HL-60/S4 treated with retinoic acid at 250 ng/mL for 4 days and 3 days (cell line): ENCODE measurements around the gene MYL9.
"Not testable (repeated sequence)": the region's sequence is repeated elsewhere in the genome, so short reads cannot be mapped to it uniquely, and the experiment has no call there.

Experiments
- in situ Hi-C: fragments of 300-500 bp; cut with MboI; formaldehyde crosslinking; loops from 2 replicates; pipeline ENCODE4 v1.7.0; 2022; ENCODE audit warnings: low sequenced_read_pairs

Gene MYL9

DNA sequence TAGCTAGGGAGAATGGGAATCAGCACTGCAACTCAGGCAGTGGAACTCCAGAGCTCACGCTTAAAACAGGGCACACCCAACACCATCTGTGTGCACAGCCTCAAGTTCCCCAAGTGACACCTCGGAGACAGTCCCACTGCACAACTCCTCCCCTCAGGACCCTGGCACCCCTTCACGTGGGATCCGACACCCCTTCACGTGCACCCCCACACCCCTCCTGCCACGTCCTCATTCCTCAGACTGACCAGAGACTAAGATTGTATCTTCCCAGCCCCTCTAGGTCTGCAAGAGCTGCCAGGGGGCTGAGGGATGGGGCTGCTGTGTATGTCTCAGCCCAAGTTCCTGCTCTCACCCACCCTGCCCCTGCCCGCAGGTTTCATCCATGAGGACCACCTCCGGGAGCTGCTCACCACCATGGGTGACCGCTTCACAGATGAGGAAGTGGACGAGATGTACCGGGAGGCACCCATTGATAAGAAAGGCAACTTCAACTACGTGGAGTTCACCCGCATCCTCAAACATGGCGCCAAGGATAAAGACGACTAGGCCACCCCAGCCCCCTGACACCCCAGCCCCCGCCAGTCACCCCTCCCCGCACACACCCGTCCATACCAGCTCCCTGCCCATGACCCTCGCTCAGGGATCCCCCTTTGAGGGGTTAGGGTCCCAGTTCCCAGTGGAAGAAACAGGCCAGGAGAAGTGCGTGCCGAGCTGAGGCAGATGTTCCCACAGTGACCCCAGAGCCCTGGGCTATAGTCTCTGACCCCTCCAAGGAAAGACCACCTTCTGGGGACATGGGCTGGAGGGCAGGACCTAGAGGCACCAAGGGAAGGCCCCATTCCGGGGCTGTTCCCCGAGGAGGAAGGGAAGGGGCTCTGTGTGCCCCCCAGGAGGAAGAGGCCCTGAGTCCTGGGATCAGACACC, 7.6 kb downstream of the MYL9 start:
- in situ Hi-C loops = no loop called here

DNA sequence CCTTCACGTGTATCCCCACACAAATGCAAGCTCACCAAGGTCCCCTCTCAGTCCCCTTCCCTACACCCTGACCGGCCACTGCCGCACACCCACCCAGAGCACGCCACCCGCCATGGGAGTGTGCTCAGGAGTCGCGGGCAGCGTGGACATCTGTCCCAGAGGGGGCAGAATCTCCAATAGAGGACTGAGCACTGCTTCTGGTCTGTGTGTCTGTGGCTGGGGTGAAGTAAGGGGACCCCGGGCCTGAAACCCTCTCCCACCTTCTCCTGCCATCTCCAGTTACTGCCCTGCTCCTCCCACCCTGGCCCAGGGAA, 8.3 kb downstream of the MYL9 start:
- in situ Hi-C loops = no loop called here

- in situ Hi-C loops = no loop called here
These were observed 8.8 kb downstream of the MYL9 start for GRCh38 chr20:36549942-36550789.

DNA sequence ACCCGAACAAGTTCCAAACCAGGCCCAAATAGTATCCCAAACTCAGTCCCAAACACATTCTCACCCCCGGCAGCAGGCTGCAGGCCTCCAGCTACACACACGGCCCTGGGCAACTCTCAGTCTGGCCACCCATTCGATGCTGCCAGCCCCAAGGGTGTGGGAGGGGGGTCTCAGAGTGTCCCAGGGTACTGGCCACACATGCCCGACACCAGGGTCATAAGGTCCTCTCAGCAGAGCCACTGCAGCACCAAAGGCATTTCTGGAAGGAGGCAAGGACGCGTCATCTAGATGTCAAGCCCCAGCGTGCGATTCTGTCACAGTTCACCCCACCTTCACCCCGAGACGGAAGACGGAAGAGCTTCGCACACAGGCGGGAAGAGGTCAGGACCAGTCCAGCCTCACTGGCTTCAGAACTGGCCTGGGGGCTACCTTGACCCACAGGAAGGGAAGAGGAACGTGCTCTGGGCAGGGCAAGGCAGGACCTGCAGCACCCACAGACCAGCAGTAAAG, 9.5 kb downstream of the MYL9 start:
- in situ Hi-C loops = no loop called here

GRCh38 chr20:36555248-36555647, 13.9 kb downstream of the MYL9 start:
- in situ Hi-C loops = no loop called here

GRCh38 chr20:36562724-36563123, 21.4 kb downstream of the MYL9 start:
- in situ Hi-C loops = no loop called here

- in situ Hi-C loops = no loop called here
These were observed 22.1 kb downstream of the MYL9 start for GRCh38 chr20:36563374-36563773.

DNA sequence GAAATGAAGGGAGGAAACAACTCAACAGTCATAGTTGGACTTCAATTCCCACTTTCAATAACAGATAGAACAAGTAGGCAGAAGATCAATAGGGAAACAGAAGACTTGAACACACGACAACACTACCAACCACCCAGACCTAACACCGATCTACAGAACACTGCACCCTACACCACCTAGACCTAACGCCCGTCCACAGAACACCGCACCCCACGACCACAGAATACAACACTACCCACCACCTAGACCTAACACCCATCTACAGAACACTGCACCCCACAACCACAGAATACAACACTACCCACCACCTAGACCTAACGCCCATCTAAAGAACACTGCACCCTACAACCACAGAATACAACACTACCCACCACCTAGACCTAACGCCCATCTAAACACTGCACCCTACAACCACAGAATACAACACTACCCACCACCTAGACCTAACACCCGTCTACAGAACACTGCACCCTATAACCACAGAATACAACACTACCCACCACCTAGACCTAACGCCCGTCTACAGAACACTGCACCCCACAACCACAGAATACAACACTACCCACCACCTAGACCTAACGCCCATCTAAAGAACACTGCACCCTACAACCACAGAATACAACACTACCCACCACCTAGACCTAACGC, 22.9 kb downstream of the MYL9 start:
- in situ Hi-C loops = not testable (repeated sequence)

DNA sequence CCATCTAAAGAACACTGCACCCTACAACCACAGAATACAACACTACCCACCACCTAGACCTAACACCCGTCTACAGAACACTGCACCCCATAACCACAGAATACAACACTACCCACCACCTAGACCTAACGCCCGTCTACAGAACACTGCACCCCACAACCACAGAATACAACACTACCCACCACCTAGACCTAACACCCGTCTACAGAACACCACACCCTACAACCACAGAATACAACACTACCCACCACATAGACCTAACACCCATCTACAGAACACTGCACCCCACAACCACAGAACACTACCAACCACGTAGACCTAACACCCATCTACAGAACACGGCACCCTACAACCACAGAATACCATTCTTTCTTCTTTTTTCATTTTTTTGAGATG, 23.4 kb downstream of the MYL9 start:
- in situ Hi-C loops = not testable (repeated sequence)

DNA sequence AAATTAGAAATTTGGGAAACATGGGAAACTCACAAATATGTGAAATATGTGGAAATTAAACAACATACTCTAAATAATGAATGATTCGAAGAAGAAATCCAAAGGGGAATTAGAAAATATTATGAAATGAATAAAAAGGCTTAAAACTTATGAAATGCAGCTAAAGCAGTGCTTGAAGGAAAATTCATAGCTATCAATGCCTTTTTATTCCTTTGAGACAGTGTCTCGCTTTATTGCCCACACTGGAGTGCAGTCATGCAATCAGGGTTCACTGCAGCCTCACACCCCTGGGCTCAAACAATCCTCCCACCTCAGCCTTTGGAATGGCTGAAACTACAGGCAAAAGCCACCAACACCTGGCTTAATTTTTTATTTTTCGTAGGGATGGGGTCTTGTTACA, 24.2 kb downstream of the MYL9 start:
- in situ Hi-C loops = no loop called here

GRCh38 chr20:36569847-36570429, 28.6 kb downstream of the MYL9 start:
- in situ Hi-C loops = no loop called here

DNA sequence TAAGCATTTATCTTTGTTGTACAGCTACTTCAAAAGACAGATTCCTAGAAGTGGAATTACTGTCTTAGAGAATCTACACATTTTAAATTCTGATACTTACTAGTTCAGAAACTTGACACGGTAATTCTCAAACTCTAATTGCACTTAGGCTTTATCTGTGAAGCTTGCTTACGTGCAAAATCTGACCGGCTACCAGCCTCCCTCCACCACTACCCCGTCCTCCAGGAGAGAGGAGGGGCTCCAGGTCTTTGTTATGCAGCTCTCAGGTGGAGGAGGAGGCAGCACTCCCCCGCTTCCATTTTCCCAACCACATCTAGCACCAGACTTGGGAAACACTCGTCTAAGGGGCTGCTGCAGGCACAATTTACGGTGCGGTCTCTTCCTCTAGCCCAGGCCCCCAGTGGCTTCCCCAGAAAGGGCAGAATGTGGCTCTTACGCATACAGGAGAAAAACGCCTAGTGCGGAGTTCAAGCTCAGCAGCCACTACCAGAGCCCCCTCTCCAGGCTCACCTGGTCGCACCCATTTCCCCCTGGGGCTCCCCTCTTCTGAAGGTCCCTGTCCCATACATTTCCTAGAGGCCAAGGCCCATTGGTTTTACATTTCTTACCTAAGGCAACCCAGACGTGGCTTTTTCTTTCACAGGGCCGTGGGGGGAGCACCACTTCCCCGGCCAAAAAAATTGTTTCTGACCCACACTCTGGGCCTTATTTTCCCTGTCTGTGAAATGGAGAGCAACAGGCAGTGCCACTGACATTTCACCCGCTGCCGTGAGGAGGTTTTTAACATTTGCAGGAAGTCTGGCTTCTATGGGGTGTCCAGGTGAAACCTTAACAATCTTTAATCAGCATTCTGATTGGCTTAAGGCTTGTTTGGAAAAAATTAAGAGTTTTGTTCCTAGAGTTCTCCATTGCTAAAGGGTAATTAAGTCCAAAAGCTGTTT, 30.5 kb downstream of the MYL9 start:
- in situ Hi-C loops = no loop called here

GRCh38 chr20:36572701-36573102, 31.4 kb downstream of the MYL9 start:
- in situ Hi-C loops = no loop called here

GRCh38 chr20:36573103-36573797, 31.9 kb downstream of the MYL9 start, which contains the start of gene TGIF2:
TSS of gene TGIF2 (plus strand) at chr20:36573597. CDS start at chr20:36578775, 5,178 bp downstream.
- in situ Hi-C loops = no loop called here

DNA sequence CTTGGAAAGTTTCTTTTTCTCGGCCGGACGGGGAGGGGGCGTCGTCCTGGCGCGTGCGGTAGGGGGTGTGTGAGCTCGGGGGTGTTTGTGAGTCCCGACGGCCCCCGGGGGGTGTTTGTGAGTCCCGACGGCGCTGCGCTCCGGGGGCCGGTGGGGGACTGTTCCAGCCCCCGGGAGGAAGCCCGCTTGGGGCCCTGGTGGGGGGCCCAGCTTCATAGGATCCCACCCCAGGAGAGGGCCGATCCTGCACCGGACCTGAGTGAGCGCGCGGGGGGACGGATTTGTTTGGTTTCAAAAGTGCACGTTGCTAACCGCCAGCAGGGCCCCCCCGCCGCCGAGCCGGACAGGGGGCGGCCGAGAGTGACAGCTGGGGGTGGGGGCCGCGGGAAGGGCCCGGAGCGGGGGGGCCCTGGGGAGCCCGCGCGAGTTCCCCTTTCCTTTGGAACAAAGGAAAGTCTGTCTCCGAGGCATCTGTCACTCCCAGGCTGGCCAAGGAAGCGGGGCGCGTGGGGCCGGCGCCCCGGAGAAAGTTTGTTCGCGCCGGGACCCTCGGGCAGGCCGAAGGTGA, 32.6 kb downstream of the MYL9 start:
- in situ Hi-C loops = no loop called here

GRCh38 chr20:36574366-36575135, 33.2 kb downstream of the MYL9 start:
- in situ Hi-C loops = no loop called here

DNA sequence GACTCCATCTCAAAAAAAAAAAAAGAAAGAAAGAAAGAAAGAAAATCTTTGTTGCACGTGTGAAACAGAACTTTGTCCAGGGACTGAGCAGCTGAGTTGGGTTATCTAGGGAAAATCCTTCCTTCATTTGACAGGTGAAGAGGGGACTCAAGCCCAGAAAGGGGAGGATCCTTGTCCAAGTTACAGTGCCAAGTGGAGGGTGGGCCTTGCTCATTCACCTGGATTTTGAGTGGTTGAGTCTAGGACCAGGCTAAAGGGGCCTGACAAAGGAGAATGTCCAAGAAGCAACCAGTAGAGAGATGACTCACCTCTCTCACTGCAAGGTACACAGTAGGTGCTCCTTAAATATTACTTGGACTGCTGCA, 34.7 kb downstream of the MYL9 start:
- in situ Hi-C loops = no loop called here

DNA sequence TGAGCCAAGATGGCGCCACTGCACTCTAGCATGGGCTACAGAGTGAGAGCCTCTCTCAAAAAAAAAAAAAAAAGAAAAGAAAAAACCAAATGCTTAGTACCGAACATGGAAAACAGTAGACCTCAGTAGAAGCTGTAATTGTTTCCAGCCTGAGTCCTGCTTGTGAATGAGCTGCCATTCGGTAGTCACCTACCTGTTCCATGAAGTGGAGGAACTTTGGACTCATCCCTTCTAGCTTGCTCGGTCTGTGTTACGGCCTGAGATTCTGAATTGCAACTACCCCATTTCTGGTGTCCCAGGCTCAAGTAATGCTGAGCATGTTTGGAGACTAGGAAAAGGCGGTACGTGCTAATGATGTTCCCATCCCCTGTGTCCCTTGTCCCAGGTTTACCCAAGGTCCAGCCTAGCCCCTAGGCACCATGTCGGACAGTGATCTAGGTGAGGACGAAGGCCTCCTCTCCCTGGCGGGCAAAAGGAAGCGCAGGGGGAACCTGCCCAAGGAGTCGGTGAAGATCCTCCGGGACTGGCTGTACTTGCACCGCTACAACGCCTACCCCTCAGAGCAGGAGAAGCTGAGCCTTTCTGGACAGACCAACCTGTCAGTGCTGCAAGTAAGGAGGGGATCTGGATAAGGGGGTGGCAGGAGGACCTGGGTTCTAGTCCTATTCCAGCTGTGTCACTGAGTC, 37.2 kb downstream of the MYL9 start:
- in situ Hi-C loops = no loop called here
